ENCODE measurements around the gene RBM28. TPM values are rescaled to one million over a fixed set of nuclear protein-coding genes. Genes with fewer than 3 reads are reported as not detected.

RBM28 gene
- total and polyA plus RNA-seq, 2 of the 8 experiments (the other 6 are each of a cell fraction or from before 2014, with no cell fraction given) = 12.8 to 65.3 TPM

- H3K9me3 ChIP-seq (ENCODE audit: insufficient read depth in 2 of 2, low read depth in 1 of 2, low read length in 1 of 2) = peaks cover 4 to 6% of the 10 kb centered on the region in 2 experiments; a peak in 3 of 4 replicates
- no peak for FAIRE-seq
- no peak overlapping the region for H2AK5ac ChIP-seq (ENCODE audit: low read depth, low read length)
- no peak overlapping the region for H2BK5ac ChIP-seq (ENCODE audit: low read depth, low read length)
- H3K14ac ChIP-seq (ENCODE audit: insufficient read length) = no peak overlapping the region
- H3K23me2 ChIP-seq (ENCODE audit: low read depth, low read length) = no peaks in the 10 kb centered on the region
- H3K23ac ChIP-seq (ENCODE audit: insufficient read length) = no peak overlapping the region
- H2BK15ac ChIP-seq (ENCODE audit: low read length) = no peak overlapping the region
- no peak overlapping the region for H4K5ac ChIP-seq (ENCODE audit: insufficient read length, low read depth, low read length)
- H2AFZ ChIP-seq (ENCODE audit: low read length) = no peak overlapping the region
- H3K56ac ChIP-seq (replicated peaks; ENCODE audit: insufficient read length, low read depth, low read length) = no peak overlapping the region
- H3K4ac ChIP-seq (replicated peaks; ENCODE audit: insufficient read length, low read depth, low read length) = no peak overlapping the region
- H4K8ac ChIP-seq (ENCODE audit: extremely low read depth, insufficient read depth, low read length) = no peak overlapping the region
- H3K36me3 ChIP-seq (ENCODE audit: control insufficient read depth in 2 of 4, insufficient read depth in 4 of 4, low read length in 3 of 4) = peaks cover 0 to 4% (median 0%) of the 10 kb centered on the region in 4 experiments; a peak in 1 of 8 replicates
- no peaks in the 10 kb centered on the region for H3K79me2 ChIP-seq (ENCODE audit: control insufficient read depth in 1 of 2, insufficient read depth in 2 of 2, low read length in 2 of 2)
- ChIA-PET CTCF (ENCODE audit: partially characterized antibody) (interaction anchor here (0.8 to 0.9 kb wide), 2 partner anchors 12 to 91 kb away, joined by 3 to 4 read pairs; no protein-coding TSS in a partner anchor), POLR2A (ENCODE audit: partially characterized antibody) (interaction anchor here (1.6 kb wide), 1 partner anchor 21 kb away, joined by 7 read pairs; no protein-coding TSS in a partner anchor)
- no peak overlapping the region for H2BK120ac ChIP-seq (replicated peaks; ENCODE audit: low read depth, low read length)
- H3K4me2 ChIP-seq (ENCODE audit: insufficient read depth in 1 of 2, low read depth in 2 of 2, low read length in 2 of 2) = no peak overlapping the region
- H4K91ac ChIP-seq (replicated peaks; ENCODE audit: insufficient read length, low read length) = no peak overlapping the region
- H2BK12ac ChIP-seq (ENCODE audit: low read depth, low read length) = no peak overlapping the region
- H3K79me1 ChIP-seq (ENCODE audit: low read depth, low read length) = no peaks in the 10 kb centered on the region
- H3K4me1 ChIP-seq (replicated peaks in 1 of 4; ENCODE audit: control insufficient read depth in 3 of 4, insufficient read depth in 4 of 4, low read length in 3 of 4) = no peaks in the 10 kb centered on the region
- 0 out of 7 replicates have a peak, but pooled peaks cover 0 to 2% (median 0%) of the 10 kb centered on the region in 4 experiments for H3K27me3 ChIP-seq (replicated peaks in 1 of 4; ENCODE audit: control insufficient read depth in 3 of 4, extremely low read depth in 1 of 4, insufficient read depth in 3 of 4, low read length in 3 of 4)
- H4K20me1 ChIP-seq (replicated peaks in 1 of 2; ENCODE audit: control insufficient read depth in 1 of 2, insufficient read depth in 2 of 2, low read length in 2 of 2) = no peaks in the 10 kb centered on the region
- no peak overlapping the region for H3K27ac ChIP-seq (ENCODE audit: low read depth, low read length)
- H3K18ac ChIP-seq (ENCODE audit: extremely low read depth, low read length) = no peak overlapping the region
- DNase-seq (ENCODE audit: low read depth in 1 of 2, low spot score in 2 of 2) = no peak
- H2BK20ac ChIP-seq (ENCODE audit: low read length) = no peak overlapping the region
- no peak overlapping the region for H3K4me3 ChIP-seq (ENCODE audit: extremely low read depth in 1 of 4, insufficient read depth in 2 of 4, low read depth in 3 of 4, low read length in 4 of 4)
- H3K9ac ChIP-seq (replicated peaks in 1 of 4; ENCODE audit: extremely low read depth in 1 of 4, low read depth in 3 of 4, low read length in 3 of 4) = no peak overlapping the region
- WGBS, 2 experiments (ENCODE audit: extremely low coverage in 1 of 2, insufficient coverage in 1 of 2, insufficient read length in 1 of 2, insufficient replicate concordance in 2 of 2, low coverage in 1 of 2, low lambda C conversion rate in 2 of 2, missing lambda C conversion rate in 1 of 2) = 88% methylated on average over 4 of the region's 4 CpGs; no CpG with 5 or more reads in 1 of the 2 experiments
- TF ChIP-seq ATF3 (IDR thresholded peaks at IDR 0.05; ENCODE audit: insufficient read depth, low read depth, low read length) (no peak), CTBP2 (IDR thresholded peaks at IDR 0.05; ENCODE audit: borderline replicate concordance, insufficient read depth, insufficient read length, low read length) (no peak), USF2 (IDR thresholded peaks at IDR 0.05; ENCODE audit: low read length) (no peak)
Observed at GRCh38 chr7:128287556-128287955, 56.2 kb downstream of the RBM28 start.
